Immature natural killer cell (primary cell): ENCODE measurements around the gene OPHN1. TPM values are rescaled to one million over a fixed set of nuclear protein-coding genes. Genes with fewer than 3 reads are reported as not detected.

ENCODE experiments used
- polyA plus RNA-seq, 3 donors: library from polyadenylated mRNA; unstranded; fragments of 300-500 nt; fragmentation: Illumina TruSeq; gene quantifications; one replicate each; pipeline ENCODE4 v1.2.3, GENCODE V29; 2021

The OPHN1 gene
- polyA plus RNA-seq, 3 donors from 2014 or later = 0.31 to 0.49 TPM; not detected in 1

Other genes with a start within 250 kb of the OPHN1 start
- gene YIPF6, start 65.6 kb upstream of the OPHN1 start, polyA plus RNA-seq = 10 to 100 TPM; 24.3 to 29.1 (median 25.8) TPM
- gene STARD8, start 214.2 kb upstream of the OPHN1 start, polyA plus RNA-seq = under 1 TPM in 2 of 3 donors, not detected in 1; 0.22 to 0.27 TPM